ENCODE data around the gene SEMA6B. TPM values are rescaled to one million over a fixed set of nuclear protein-coding genes. Genes with fewer than 3 reads are reported as not detected.

SEMA6B gene
- total RNA-seq, 4 donors from 2014 or later = 2.6 to 12.8 (median 5.2) TPM

GRCh38 chr19:4543842-4544647 lies 15.4 kb downstream of the SEMA6B start:
- TF ChIP-seq CTCF (IDR thresholded peaks at IDR 0.05; ENCODE audit: low read depth) = no peak

GRCh38 chr19:4542896-4543841 lies 16.3 kb downstream of the SEMA6B start:
- no peak for TF ChIP-seq CTCF (IDR thresholded peaks at IDR 0.05; ENCODE audit: low read depth)

GRCh38 chr19:4541114-4541805 lies 18.2 kb downstream of the SEMA6B start:
- no peak for TF ChIP-seq CTCF (IDR thresholded peaks at IDR 0.05; ENCODE audit: low read depth)

- TF ChIP-seq CTCF (IDR thresholded peaks at IDR 0.05; ENCODE audit: low read depth) = no peak
These were observed 19.5 kb downstream of the SEMA6B start, which contains the start of gene LRG1 for GRCh38 chr19:4539693-4540581. TSS of gene LRG1 (minus strand) at chr19:4540036. CDS start at chr19:4540013, 23 bp downstream.

- TF ChIP-seq CTCF (IDR thresholded peaks at IDR 0.05; ENCODE audit: low read depth) = no peak
These were observed 20.3 kb downstream of the SEMA6B start for GRCh38 chr19:4539169-4539692.

- TF ChIP-seq CTCF (IDR thresholded peaks at IDR 0.05; ENCODE audit: low read depth) = no peak
These were observed 20.9 kb downstream of the SEMA6B start for GRCh38 chr19:4538601-4538954.

Data from subcutaneous adipose tissue (tissue), 4 donors.